ENCODE measurements around the gene OR10A3. TPM values are rescaled to one million over a fixed set of nuclear protein-coding genes. Genes with fewer than 3 reads are reported as not detected.

The OR10A3 gene
- total and polyA plus RNA-seq, 11 donors = not detected

DNA sequence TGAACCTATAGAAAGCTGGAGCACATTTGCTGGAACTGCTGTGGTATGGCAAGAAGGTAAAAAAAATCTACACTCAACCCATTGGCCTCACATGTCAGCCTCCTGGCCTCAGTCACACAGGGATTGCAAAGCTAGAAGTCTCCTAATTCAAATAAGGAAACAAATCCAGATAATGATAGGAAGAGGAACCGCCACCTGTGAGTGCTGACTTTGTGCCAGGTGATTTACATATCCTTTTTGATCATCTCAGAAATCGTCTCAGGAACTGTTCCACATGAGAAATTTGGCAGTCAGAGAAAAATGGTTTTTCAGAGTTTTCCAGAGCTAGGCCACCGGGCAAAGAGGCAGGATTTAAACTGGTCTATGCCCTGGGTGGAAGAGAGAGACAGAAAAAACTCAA, 22.8 kb upstream of the OR10A3 start:
- no peak overlapping the region for H3K27ac ChIP-seq
- TF ChIP-seq POLR2A (IDR thresholded peaks at IDR 0.05) = no peak
- TF ChIP-seq, protein P1, sequence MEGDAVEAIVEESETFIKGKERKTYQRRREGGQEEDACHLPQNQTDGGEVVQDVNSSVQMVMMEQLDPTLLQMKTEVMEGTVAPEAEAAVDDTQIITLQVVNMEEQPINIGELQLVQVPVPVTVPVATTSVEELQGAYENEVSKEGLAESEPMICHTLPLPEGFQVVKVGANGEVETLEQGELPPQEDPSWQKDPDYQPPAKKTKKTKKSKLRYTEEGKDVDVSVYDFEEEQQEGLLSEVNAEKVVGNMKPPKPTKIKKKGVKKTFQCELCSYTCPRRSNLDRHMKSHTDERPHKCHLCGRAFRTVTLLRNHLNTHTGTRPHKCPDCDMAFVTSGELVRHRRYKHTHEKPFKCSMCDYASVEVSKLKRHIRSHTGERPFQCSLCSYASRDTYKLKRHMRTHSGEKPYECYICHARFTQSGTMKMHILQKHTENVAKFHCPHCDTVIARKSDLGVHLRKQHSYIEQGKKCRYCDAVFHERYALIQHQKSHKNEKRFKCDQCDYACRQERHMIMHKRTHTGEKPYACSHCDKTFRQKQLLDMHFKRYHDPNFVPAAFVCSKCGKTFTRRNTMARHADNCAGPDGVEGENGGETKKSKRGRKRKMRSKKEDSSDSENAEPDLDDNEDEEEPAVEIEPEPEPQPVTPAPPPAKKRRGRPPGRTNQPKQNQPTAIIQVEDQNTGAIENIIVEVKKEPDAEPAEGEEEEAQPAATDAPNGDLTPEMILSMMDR (IDR thresholded peaks at IDR 0.05) = no peak
- DNase-seq (no peak), ATAC-seq (no peak)
- intact Hi-C loops (cut with DNase I) = no loop called here
- no peaks in the 10 kb centered on the region for H3K9me3 ChIP-seq
- no peaks in the 10 kb centered on the region for H3K4me1 ChIP-seq
- no peaks in the 10 kb centered on the region for H3K36me3 ChIP-seq
- H3K27me3 ChIP-seq = peaks cover 0 to 13% (median 0%) of the 10 kb centered on the region in 9 donors
- WGBS, 4 donors = 54 to 59% (median 57%) methylated on average over 3 of the region's 3 CpGs
- H3K4me3 ChIP-seq = no peak overlapping the region

DNA sequence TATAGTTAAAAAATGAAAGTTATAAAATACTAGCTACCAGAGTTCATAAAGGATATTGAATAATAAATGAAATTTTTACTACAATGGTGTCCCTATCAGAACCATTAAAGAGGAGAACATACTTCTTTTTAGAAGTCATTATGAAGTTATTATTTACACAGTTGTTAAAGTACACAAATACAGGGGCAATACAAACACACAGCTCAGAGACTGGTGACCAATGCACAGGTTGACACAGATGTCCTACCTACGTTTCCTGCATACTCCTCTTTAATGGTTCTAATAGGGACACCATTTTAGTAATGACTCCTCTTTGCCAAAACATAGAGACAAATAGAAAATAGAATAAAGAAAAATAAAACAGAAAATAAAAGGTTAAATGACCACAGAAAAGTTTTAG, 13.7 kb upstream of the OR10A3 start:
- intact Hi-C loops (cut with DNase I) = no loop called here
- 68 to 80% (median 74%) methylated on average over 1 of the region's 1 CpG for WGBS, 4 donors
- no peak overlapping the region for H3K27ac ChIP-seq
- H3K4me3 ChIP-seq = no peak overlapping the region
- ATAC-seq (no peak), DNase-seq (no peak)
- TF ChIP-seq, protein P1 (IDR thresholded peaks at IDR 0.05) = no peak
- no peaks in the 10 kb centered on the region for H3K36me3 ChIP-seq
- H3K27me3 ChIP-seq = peaks cover 0 to 7% (median 0%) of the 10 kb centered on the region in 9 donors
- peaks cover 0 to 7% (median 0%) of the 10 kb centered on the region in 12 donors for H3K9me3 ChIP-seq
- no peaks in the 10 kb centered on the region for H3K4me1 ChIP-seq

DNA sequence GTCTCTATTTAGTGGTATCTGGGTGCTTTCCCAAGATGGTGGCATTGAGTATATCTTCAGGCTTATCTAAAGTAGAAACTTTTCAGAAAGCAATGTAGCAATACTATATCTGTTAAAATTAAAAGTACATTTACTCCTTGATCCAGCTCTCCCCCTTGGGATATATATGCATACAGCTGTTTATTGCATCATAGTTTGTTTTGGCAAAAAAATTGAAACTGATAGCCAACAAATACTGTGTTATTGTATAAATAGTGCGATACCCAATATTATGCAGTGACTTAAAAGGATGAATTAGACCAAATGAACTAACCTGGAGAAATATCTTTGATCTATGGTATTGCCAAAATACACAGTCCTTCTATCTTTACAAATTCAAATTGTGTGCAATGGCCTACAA, 8.4 kb upstream of the OR10A3 start:
- 62 to 88% (median 74%) methylated on average over 1 of the region's 1 CpG for WGBS, 4 donors
- H3K9me3 ChIP-seq = peaks cover 0 to 4% (median 0%) of the 10 kb centered on the region in 12 donors
- no peaks in the 10 kb centered on the region for H3K36me3 ChIP-seq
- intact Hi-C loops (cut with DNase I) = no loop called here
- ATAC-seq = no peak
- H3K27ac ChIP-seq = no peak overlapping the region
- DNase-seq = no peak
- H3K4me1 ChIP-seq = no peaks in the 10 kb centered on the region
- H3K27me3 ChIP-seq = peaks cover 0 to 15% (median 0%) of the 10 kb centered on the region in 9 donors
- no peak for TF ChIP-seq POLR2A (IDR thresholded peaks at IDR 0.05)
- TF ChIP-seq, protein P1 (IDR thresholded peaks at IDR 0.05) = no peak
- H3K4me3 ChIP-seq = no peak overlapping the region

DNA sequence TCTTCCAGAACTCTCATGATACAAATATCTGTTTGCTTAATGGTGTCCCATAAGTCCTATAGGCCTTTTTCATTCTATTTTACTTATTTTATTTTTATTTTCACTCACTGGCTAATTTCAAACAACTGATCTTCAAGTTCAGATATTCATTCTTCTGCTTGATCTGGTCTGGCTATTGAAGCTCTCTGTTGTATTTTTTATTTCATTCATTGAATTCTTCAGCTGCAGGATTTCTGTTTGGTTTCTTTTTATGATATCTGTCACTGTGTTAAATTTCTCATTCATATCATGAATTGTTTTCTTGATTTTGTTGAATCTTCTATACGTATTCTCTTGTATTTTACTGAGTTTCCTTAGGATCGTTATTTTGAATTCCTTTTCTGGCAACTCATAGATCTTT, 2.6 kb upstream of the OR10A3 start:
- H3K4me1 ChIP-seq = no peaks in the 10 kb centered on the region
- H3K27ac ChIP-seq = no peak overlapping the region
- intact Hi-C loops (cut with DNase I) = no loop called here
- H3K4me3 ChIP-seq = no peak overlapping the region
- ATAC-seq (no peak), DNase-seq (no peak)
- no peaks in the 10 kb centered on the region for H3K36me3 ChIP-seq
- TF ChIP-seq, protein P1 (IDR thresholded peaks at IDR 0.05) = no peak
- TF ChIP-seq POLR2A (IDR thresholded peaks at IDR 0.05) = no peak
- peaks cover 0 to 27% (median 18%) of the 10 kb centered on the region in 12 donors for H3K9me3 ChIP-seq
- peaks cover 0 to 6% (median 0%) of the 10 kb centered on the region in 9 donors for H3K27me3 ChIP-seq
- WGBS, 4 donors = 73 to 90% (median 84%) methylated on average over 2 of the region's 2 CpGs
